Fibroblast of skin of right biceps (primary cell): Measurements from ENCODE around the gene SMCO3.
A peak's percentile ranks its signal among the peaks of the same experiment; 100 is the strongest.

Source experiments
- DNase-seq: peaks from one replicate; pipeline ENCODE4 v3.0.0-alpha.2; 2013

SMCO3 gene

DNA sequence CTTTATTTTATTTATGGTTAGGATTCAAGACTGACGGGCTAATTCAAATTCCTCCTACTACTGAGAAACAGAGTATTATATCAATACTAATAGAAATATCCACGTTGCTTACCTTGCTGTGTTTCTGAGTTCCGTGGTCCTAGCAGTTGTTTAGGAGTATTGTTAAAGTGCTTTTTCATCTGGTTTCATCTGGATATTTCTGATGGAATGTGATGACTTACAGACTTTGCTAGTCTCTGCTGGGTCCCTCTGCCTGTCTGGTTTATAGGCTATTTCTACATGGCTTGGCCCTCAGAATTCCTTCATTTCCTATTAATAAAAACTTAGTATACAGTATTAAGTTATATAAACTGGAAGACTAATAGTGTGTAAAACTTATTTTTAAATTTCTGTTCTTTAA is at the start of gene SMCO3:
Gene SMCO3, minus strand, starts transcription at position 169 of the 400 bp plus-strand sequence. CDS start 7,502 bp downstream, outside the sequence.
- DNase-seq: no peak

DNA sequence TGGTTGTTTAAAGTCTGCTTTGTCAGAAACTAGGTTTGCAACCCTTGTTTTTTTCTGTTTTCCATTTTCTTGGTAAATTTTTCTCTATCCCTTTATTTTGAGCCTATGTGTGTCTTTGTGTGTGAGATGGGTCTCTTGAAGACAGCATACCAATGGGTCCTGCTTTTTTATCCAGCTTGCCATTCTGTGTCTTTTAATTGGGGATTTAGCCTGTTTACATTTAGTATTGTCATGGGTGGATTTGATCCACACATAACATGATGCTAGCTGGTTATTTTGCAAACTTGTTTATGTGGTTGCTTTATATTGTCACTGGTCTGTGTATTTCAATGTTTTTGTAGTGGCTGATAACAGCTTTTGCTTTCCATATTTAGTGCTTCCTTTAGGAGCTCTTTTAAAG is 46.5 kb upstream of the SMCO3 start:
- DNase-seq: no peak

DNA sequence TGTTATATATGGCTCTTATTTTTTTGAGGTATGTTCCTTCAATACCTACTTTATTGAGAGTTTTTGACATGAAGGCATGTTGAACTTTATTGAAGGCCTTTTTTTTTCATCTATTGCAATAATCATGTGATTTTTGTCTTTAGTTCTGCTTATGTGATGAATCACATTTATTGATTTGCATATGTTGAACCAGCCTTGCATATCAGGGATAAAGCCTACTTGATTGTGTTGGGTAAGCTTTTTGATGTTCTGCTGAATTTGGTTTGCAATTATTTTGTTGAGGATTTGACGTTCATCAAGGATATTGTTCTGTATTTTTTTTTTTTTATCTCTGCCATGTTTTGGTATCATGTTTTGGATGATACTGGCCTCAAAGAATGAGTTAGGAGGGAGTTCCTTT is 44.5 kb upstream of the SMCO3 start:
- no peak for DNase-seq

DNA sequence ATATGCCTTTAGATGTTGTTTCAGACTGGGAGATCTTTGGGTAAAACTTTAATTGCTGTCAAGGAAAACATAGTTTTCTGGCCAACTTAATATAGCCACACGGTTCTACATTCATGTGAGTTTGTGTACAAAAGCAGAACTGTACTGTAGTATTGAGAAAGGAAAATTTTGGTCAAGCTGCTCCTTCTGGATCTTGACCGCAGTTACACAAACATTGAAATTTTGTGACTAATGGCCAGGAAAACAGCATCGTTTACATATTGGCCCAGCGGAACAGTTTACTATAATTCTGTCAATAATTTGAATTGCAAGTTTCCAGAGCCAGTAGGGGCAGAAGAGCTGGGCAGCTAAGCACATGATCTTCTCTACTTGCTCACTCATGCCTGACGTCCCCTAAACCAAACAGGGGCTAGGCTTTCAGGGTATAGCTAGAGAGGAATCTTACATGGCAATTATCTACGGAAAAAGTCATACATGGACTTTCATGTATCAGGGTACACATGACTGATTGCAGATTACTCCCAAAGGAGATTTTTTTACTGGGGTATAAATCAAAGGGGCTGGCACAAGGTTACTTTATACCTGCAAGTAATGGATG is 40.7 kb upstream of the SMCO3 start:
- DNase-seq: no peak

DNA sequence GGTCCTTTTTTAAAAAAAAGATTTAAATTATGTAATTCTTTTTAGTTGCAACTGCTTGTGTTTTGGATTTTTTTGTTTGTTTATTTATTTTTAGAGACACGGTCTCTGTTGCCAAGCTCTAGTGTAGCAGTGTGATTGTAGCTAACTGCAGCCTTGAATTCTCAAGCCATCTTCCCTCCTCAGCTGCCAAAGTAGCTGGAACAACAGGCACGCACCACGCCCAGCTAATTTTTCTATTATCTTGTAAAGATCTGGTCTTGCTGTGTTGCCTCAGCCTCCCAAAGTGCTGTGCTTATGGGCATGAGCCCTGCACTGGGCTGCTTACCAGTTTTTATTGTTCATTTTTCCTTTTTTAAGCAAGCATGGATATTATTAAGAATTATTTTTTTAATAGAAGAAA is 40.0 kb upstream of the SMCO3 start:
- DNase-seq: no peak

DNA sequence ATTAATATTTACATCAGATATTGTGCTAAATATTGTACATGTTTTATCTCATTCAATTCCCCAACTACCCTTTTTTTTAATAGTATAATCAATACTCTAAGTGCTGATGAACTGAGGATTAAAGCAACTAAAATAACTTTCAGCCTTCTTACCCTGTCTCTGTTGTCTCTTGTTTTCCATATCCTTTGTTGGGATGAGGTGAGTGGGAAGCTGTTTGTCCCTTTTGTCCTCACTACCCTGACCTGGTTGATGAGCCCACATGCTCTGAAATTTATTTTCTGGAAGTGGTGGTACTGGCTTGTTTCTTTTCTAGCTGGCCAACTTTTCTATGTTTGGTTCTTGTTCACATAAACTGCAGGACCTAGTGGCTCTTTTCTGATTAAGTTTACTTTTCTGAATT is 38.9 kb upstream of the SMCO3 start:
- DNase-seq: no peak

DNA sequence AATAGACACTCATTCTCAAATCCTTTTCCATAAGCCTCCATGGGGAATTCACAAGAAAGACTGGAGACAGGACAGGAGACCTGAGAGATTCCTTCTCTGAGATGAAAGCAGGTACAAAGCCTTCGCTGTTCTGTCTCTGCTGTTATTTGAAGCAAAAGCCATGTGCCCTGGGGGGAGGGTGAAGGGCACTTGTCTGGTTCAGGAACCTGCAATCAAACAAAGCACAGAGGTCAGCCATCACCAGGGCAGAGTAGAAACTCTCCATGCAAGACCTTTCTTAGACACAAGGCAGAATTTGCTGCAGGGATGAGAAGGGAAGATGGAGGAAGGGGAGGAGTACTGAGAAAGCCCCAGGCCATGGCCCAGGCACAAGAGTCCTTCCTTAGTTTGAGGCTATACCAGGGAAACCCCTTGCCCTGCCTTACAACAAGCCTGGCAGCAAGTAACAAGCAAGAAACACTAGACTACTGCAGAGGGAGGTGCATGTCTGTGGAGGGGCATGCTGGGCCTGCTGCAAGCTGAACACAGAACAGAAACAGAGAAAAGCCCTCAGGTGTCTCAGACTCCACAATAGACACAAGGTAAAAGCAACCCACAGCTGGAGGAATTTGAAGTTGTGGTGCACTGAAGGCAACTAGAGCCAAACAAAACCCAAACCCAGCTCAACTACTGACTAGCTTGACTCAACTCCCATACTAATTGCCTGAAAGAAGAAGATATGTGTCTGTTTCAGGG is 37.1 kb upstream of the SMCO3 start:
- DNase-seq: no peak

DNA sequence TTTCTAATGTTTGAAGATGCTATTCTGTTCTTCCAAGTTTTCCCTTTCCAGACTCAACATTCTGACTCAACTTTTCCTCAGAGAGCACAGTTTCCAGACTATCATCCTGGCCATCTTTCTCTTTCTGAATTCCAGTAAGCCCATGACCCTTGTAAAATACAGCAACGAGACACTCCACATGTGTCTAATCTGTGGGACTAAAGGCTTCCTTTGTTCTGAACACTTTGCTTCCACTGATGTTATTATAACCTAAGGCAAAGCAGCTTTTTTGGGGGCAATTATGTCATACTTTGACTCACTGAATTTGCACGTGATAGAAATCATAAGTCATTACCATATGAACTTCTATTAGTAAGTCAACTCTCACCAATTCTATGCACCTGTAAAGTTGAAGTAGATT is 35.7 kb upstream of the SMCO3 start:
- DNase-seq: peak; percentile 16

DNA sequence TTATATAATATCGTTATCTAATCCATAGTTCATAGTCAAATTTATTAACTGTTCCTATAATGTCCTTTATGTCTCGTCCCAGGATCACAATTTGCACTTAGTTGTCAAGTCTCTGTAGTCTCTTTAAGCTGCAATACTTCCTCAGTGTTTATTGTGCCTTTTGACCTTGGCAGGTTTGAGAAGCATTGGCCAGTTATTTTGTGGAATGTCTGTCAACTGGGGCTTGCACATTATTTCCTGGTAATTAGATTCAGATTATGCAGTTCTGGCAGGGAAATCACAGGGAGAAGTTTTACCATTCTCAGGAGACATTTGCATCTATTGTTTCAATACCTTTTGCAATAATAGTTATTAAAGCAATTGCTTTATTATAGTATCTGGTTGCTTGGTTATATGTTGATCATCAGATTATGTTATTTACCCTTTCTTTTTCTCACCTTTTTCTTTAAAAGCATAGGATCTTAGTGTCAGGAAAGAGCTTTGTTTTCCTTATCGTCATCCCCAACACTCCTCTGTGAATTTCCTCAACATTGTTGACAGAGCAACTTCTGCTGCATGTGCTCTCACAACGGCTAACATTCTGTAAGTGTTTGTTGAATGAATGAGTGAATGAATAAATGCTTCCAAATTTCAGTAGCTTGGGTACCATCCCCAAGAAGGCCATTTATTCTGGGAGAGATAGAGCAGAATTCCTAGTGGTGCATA is 33.0 kb upstream of the SMCO3 start:
- no peak for DNase-seq

DNA sequence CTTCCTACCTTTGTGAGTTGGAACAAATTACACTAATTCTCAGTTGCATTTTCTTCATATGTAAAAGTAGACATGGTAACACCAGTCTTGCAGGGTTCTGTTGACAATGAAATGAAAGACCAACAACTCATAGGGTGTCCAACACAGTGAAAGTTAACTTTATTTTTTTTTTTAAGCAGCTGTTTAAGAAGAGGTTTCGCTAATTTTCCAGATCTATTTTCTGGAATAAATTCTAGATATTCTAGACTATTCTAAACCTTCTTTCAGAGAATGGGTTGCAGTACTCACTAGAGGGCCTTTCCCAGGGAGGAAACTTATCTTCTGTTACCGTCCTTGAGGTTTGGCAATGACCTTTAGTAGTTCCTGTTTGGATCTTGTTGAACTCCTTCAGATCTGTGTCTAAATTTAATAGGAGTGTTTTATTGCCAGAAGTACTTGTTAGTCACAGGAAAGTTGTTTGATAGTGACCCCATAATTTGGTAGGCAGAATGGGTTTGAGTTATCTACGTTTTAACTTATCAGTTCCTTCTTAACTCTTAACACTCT is 32.1 kb upstream of the SMCO3 start:
- no peak for DNase-seq

DNA sequence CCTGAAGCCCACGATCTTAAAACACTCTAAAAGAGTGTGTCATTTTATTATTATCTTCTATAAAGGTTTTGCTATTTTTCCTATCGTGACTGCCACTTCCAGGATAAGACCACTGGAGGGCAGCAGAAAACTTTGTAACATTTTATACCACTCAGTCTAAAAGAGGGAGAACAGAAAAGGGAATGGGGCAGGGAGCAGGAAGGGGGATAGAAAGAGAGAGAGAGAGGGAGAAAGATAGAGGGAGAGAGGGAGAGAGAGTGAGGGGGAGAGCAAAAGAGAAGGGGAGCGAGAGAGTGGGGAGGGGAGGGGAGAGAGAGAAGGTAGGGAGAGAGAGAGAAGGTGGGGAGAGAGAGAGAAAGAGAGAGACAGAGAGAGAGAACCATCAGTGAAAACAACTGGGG is 31.4 kb upstream of the SMCO3 start:
- peak; percentile 60 for DNase-seq

DNA sequence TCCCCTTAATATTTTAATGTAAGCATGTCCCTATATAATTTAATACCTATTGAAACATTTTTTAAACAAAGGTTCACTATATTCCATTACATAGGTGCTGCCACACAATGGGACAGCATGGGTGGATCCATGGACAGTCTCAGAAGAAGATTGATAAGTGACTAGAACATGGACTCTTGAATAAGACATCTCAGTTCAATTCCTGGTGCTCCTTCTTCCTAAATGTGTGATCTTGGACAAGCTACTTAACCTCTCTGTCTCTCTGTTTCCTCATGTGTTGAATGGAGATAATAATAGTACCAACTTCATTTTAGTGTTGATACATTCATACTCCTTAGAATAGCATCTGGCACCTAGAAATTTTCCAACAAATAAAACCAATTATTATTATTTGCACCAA is 30.4 kb upstream of the SMCO3 start:
- DNase-seq: no peak

DNA sequence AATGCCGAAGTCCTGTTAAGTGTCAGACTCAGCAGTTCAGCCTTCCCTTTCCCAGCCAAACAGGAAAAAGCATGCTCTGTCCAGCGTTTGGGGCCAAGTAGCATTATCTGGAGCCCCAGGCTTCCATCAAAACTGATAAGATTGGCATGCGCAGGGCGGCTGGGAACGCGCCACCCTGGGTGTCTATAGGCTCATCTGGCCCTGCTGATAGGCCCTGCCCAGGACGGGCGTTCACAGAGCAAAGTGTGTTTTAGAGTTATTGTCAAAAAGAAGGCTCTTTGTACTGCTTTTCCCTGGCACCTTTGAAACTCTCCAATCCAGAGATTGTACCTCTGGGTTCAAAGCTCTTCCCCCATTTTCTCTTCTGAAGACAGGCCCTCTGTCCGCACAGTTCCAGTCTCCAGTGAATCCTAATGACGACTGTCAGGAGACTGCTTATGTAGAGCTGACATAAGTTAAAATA is 29.5 kb upstream of the SMCO3 start, which contains the start of gene ART4:
Gene ART4, minus strand, starts transcription at position 102 of the 463 bp plus-strand sequence. CDS start 413 bp downstream, outside the sequence.
- DNase-seq: no peak

DNA sequence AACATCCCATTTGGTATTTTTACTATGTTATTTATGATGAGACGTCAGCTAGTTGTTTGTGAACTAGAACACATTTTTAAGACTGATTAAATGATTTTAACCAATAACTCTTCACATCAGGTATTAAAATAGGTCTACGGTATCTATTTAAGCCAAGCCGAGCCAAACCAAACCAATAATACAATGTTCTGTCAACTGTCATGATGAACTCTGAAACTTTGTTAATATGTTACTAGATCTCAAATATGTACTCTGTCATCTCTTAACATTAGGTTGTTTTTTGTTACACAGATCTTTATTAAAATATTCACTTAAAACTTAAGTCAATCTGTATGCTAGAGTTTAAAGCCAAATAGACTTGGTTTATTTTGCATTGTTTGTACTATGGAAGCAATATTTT is 28.3 kb upstream of the SMCO3 start:
- DNase-seq: no peak

DNA sequence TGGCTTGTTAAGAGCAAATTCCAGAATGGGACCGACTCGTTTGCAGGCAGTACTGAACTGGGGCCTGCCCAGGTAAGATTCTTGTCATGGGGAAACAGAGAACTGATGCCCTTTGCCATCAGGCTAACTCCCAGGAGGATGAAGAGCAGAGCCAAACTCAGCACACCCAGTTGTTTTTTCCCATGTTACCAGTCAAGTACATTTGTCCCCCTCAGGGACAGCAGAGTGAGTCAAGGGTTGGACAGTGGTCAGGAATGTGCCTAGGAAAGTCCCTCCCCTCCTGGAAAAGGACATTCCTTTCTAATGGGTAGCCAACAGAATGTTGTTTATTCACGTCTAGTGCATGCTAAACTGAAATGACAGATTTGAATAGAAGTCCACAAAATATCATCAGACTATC is 27.8 kb upstream of the SMCO3 start:
- DNase-seq: peak; percentile 80

DNA sequence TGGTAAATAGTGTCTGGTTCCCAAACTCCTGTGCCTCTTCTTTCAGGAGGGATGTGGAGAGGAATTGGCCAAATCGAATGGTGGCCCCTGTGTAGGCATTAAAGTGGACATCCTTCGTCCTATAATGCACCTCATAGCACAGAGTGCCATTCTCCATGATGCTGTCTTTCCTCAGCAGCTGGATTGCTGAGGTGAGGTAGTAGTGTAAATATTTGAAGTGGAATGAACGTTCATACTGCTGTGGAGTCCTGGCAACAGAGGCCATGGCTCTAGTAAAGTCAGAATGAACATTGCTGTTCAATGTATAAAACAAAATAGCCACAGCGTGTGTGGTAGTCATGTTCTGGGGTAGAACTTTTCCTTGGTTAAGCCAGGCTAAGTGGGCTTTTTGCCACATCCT is 26.6 kb upstream of the SMCO3 start:
- DNase-seq: no peak

DNA sequence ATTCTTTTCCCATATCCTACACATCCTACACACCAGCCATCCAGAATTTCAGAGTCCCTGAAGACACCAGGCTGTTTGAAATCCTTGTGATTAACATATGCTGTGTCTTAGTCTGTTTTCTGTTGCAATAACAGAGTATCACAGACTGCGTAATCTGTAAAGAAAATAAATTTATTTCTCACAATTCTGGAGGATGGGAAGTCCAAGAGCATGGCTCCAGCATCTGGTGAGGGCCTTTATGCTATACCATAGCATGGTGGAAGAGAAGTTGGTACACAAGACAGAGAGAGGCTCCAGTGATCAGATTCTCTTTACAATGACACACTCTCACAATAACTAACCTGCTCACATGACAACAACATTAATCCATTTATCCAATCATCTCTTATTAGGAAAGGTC is 25.3 kb upstream of the SMCO3 start:
- DNase-seq: no peak

DNA sequence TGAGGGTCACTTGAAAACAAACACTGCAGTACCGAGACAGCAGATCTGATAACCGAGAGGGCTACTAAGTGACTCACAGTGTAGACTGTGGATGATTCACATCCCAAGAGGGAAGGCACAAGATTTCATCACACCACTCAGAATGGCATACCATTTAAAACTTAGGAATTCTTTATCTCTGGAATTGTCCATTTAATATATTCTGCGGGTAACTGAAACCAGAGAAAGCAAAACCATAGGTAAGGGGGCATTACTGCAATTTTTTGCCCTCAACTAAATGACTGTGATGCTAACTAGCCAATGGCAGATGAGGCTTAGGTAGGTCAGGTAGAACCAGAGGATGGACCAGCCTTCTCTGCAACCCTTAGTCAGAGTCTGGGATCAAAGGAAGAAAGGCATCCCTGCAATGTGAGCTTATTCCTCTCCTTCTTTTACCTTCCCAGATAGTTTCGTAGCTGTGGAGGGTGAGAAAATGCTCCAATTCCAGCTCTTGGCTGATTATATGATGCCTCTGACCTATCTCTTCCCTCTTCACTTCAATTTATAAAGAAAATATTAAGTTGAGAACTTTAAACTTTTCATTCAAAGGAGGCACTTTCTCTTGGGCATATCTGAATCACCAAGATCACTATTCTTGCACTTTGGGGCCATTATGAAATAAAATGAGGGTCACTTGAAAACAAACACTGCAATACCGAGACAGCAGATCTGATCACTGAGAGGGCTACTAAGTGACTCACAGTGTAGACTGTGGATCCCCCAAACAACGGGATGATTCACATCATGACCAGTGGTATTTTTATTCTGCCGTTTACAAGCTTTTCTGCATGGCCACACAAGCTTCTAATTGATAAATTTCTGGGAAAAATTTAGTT is 22.6 kb upstream of the SMCO3 start:
- DNase-seq: peak; percentile 84

DNA sequence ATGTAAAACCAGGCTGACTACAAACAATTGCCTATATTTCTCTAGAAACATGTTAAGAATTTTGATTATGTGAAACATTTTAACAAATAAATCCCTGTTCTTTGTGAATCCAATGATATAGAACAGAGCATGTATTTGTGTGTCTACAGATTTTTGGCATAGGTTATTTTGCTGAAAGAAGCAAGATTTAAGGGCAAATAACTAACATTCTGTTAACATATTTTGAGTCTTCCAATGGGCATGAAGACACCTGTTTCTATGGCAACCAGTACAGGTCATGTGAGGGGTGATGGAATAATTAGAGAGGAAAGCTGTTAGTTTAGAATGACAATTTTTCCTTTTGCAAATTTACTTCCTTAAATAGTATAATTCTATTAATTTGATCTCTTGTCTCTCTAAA is 20.5 kb upstream of the SMCO3 start:
- no peak for DNase-seq

DNA sequence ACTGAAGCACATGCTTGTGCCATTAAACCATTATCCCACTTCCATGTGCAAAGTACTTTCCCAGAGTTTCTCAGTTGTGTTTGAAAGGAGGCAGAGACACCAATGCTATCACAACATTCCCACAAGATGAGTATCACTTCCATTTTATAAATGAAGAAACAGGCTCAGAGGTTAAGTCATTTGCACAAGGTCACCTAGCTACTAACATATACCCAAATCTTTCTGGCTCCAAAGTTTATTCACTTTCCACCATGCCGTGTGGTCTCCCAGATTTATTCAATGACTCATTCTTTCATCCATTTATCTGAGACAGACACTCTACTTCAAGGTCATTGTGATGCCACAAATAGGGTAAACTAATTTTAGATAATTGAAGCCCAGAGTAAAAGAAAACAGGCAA is 20.0 kb upstream of the SMCO3 start:
- peak; percentile 43 for DNase-seq

DNA sequence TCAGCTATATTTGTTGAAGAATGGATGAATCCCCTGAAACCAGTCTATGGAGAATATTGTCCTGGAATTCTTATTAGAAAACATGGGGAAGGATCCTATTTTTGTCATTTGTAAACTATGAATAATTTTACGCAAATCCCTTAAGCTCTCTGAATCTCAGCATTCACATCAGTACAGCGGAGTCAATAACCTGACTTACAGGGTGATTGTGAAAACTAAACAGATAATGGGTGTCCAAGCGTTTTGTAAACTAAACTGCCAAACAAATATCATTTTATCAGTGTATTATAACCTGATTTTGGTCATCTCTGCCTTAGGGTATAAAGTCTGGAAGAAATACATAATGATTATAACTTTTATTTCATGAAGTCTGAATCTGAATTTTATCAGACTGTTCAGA is 19.4 kb upstream of the SMCO3 start:
- DNase-seq: no peak

DNA sequence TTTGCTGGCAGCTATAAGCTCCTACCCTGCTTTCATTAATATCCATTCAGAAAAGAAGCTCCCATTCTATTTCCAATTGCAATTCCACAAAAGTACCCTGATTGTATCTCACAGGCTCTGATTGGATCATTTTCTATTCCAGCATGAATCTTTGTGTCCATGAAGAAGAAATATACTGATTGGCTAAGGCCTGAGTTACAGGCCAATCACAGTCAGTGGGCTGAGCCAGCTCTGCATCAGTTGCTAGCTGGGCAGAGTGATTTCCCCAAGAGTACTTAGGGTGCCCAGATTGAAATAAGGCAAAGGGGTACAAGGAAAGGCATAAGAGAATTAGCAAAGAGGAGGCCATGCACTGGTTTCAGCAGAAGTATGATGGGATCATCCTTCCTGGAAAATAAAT is 14.9 kb upstream of the SMCO3 start:
- no peak for DNase-seq

DNA sequence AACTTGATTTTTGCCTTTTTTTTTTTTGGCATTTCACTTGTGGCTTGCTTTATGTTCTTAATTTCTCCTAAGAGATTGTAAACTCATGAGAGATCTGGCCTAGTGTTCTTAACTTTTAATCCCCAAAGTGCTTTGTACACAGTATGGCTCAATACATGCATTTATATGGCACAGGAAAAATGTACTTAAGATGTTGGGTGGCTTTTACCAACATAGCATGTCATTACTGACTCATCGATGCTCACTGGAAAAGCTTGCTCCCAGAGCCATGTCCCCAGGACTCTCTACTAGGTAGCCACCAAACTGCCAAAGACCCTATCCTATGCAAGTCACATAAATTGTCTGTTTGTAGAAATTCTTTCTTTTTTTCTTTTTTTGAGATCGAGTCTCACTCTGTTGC is 13.1 kb upstream of the SMCO3 start:
- DNase-seq: no peak
